Neural cell (in vitro differentiated cells): ENCODE measurements around the gene CCDC24. TPM values are rescaled to one million over a fixed set of nuclear protein-coding genes. Genes with fewer than 3 reads are reported as not detected.

Experiments used
- H2AFZ ChIP-seq: fragments of 200-600, 300-800 bp; sonication (generic), shearing (Covaris generic); 2 replicates; pipeline ENCODE4 v1.6.0; 2014; ENCODE audit warnings: low read depth, mild to moderate bottlenecking, antibody characterized with exemption, low read length, moderate library complexity
- H3F3A ChIP-seq: fragments of 200-600 bp; shearing (Covaris generic); 2 replicates; pipeline ENCODE4 v1.6.1; 2016; ENCODE audit warnings: mild to moderate bottlenecking, moderate library complexity, mixed read lengths, antibody characterized with exemption, low read length; ENCODE audit not compliant: insufficient read depth, poor library complexity, severe bottlenecking
- H3K27ac ChIP-seq: fragments of 200-600, 300-800 bp; sonication (generic), shearing (Covaris generic); 2 replicates; pipeline ENCODE4 v1.5.1; 2014; ENCODE audit warnings: mild to moderate bottlenecking, low read length, moderate library complexity
- H3K27me3 ChIP-seq: fragments of 300-800, 200-600 bp; sonication (generic), shearing (Covaris generic); 2 replicates; pipeline ENCODE4 v1.6.0; 2014; ENCODE audit warnings: mild to moderate bottlenecking, low read depth, low read length, moderate library complexity; ENCODE audit not compliant: insufficient read depth
- H3K36me3 ChIP-seq: fragments of 300-800, 200-600 bp; sonication (generic), shearing (Covaris generic); 2 replicates; pipeline ENCODE4 v1.5.1; 2014; ENCODE audit warnings: mild to moderate bottlenecking, antibody characterized with exemption, low read length, moderate library complexity; ENCODE audit not compliant: insufficient read depth
- H3K4me2 ChIP-seq: fragments of 300-800, 200-600 bp; sonication (generic), shearing (Covaris generic); 2 replicates; pipeline ENCODE4 v1.6.0; 2014; ENCODE audit warnings: mild to moderate bottlenecking, low read length
- H3K4me3 ChIP-seq: fragments of 300-800, 200-600 bp; sonication (generic), shearing (Covaris generic); 2 replicates; pipeline ENCODE4 v1.5.1; 2014; ENCODE audit warnings: mild to moderate bottlenecking, low read length, moderate library complexity
- H3K79me2 ChIP-seq: fragments of 200-600 bp; shearing (Covaris generic); replicated peaks from 2 replicates; pipeline ENCODE4 v1.6.0; 2014; ENCODE audit warnings: mild to moderate bottlenecking, low read length, moderate library complexity; ENCODE audit not compliant: insufficient read depth
- H3K9ac ChIP-seq: fragments of 300-800, 200-600 bp; sonication (generic), shearing (Covaris generic); 2 replicates; pipeline ENCODE4 v1.6.1; 2016; ENCODE audit warnings: mild to moderate bottlenecking, low read length, mixed read lengths
- H3K9me2 ChIP-seq: fragments of 200-600 bp; shearing (Covaris generic); 2 replicates; pipeline ENCODE4 v1.6.1; 2016; ENCODE audit warnings: mild to moderate bottlenecking, low read length, mixed read lengths; ENCODE audit not compliant: insufficient read depth
- H3K9me3 ChIP-seq: fragments of 200-600, 300-800 bp; sonication (generic), shearing (Covaris generic); 2 replicates; pipeline ENCODE4 v1.6.1; 2016; ENCODE audit warnings: mild to moderate bottlenecking, mixed run types, low read length, moderate library complexity, mixed read lengths
- H4K20me1 ChIP-seq: fragments of 200-600 bp; shearing (Covaris generic); 2 replicates; pipeline ENCODE4 v1.6.1; 2016; ENCODE audit warnings: mild to moderate bottlenecking, mixed run types; ENCODE audit not compliant: insufficient read depth
- EP300 ChIP-seq: fragments of 450-650 bp; conservative IDR thresholded peaks from 2 replicates; pipeline ENCODE4 v1.6.1; 2014; ENCODE audit warnings: antibody characterized with exemption, mild to moderate bottlenecking, moderate library complexity; ENCODE audit not compliant: poor library complexity, severe bottlenecking
- EZH2 ChIP-seq: fragments of 200-600, 300-800 bp; shearing (Covaris generic), sonication (generic); IDR thresholded peaks from 2 replicates; pipeline ENCODE4 v1.6.1; 2014; ENCODE audit warnings: antibody characterized with exemption, low read length, borderline replicate concordance, mild to moderate bottlenecking; ENCODE audit not compliant: insufficient read depth, poor library complexity, severe bottlenecking
- MXI1 ChIP-seq: fragments of 450-650 bp; conservative IDR thresholded peaks from 2 replicates; pipeline ENCODE4 v1.6.1; 2014; ENCODE audit warnings: antibody characterized with exemption, mild to moderate bottlenecking; ENCODE audit not compliant: poor library complexity, severe bottlenecking
- POLR2AphosphoS5 ChIP-seq: IDR thresholded peaks from 2 replicates; pipeline ENCODE4 v1.6.1; 2012
- RAD21 ChIP-seq: fragments of 450-650 bp; conservative IDR thresholded peaks from 2 replicates; pipeline ENCODE4 v1.6.1; 2014; ENCODE audit warnings: antibody characterized with exemption, mild to moderate bottlenecking, moderate library complexity
- SMC3 ChIP-seq: fragments of 450-650 bp; conservative IDR thresholded peaks from 2 replicates; pipeline ENCODE4 v1.6.1; 2014; ENCODE audit warnings: antibody characterized with exemption, mild to moderate bottlenecking, moderate library complexity; ENCODE audit not compliant: poor library complexity
- TAF1 ChIP-seq: IDR thresholded peaks from 2 replicates; pipeline ENCODE4 v1.6.1; 2012; ENCODE audit warnings: low read depth
- polyA plus RNA-seq: library from polyadenylated mRNA; depleted of rRNA; stranded (reverse); fragments of >200 nt; gene quantifications from 2 replicates; pipeline ENCODE4 v1.2.3, GENCODE V29; 2014
- TF ChIP-seq, protein P1 (sequence below): IDR thresholded peaks from 2 replicates; pipeline ENCODE4 v1.6.1; 2012; ENCODE audit warnings: borderline replicate concordance
- TF ChIP-seq, protein P2 (sequence below): fragments of 450-650 bp; IDR thresholded peaks from 2 replicates; pipeline ENCODE4 v1.5.1; 2014; ENCODE audit warnings: antibody characterized with exemption, mild to moderate bottlenecking, moderate library complexity; ENCODE audit not compliant: poor library complexity, severe bottlenecking

The CCDC24 gene
- polyA plus RNA-seq, 1 donor from 2014 or later, result 16.5 TPM

- H3K4me2 ChIP-seq, result no peak overlapping the region
- TF ChIP-seq TAF1, result no peak
- no peak for TF ChIP-seq MXI1
- no peak for TF ChIP-seq POLR2AphosphoS5
- TF ChIP-seq, protein P1, sequence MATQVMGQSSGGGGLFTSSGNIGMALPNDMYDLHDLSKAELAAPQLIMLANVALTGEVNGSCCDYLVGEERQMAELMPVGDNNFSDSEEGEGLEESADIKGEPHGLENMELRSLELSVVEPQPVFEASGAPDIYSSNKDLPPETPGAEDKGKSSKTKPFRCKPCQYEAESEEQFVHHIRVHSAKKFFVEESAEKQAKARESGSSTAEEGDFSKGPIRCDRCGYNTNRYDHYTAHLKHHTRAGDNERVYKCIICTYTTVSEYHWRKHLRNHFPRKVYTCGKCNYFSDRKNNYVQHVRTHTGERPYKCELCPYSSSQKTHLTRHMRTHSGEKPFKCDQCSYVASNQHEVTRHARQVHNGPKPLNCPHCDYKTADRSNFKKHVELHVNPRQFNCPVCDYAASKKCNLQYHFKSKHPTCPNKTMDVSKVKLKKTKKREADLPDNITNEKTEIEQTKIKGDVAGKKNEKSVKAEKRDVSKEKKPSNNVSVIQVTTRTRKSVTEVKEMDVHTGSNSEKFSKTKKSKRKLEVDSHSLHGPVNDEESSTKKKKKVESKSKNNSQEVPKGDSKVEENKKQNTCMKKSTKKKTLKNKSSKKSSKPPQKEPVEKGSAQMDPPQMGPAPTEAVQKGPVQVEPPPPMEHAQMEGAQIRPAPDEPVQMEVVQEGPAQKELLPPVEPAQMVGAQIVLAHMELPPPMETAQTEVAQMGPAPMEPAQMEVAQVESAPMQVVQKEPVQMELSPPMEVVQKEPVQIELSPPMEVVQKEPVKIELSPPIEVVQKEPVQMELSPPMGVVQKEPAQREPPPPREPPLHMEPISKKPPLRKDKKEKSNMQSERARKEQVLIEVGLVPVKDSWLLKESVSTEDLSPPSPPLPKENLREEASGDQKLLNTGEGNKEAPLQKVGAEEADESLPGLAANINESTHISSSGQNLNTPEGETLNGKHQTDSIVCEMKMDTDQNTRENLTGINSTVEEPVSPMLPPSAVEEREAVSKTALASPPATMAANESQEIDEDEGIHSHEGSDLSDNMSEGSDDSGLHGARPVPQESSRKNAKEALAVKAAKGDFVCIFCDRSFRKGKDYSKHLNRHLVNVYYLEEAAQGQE, result no peak
- TF ChIP-seq, protein P2, sequence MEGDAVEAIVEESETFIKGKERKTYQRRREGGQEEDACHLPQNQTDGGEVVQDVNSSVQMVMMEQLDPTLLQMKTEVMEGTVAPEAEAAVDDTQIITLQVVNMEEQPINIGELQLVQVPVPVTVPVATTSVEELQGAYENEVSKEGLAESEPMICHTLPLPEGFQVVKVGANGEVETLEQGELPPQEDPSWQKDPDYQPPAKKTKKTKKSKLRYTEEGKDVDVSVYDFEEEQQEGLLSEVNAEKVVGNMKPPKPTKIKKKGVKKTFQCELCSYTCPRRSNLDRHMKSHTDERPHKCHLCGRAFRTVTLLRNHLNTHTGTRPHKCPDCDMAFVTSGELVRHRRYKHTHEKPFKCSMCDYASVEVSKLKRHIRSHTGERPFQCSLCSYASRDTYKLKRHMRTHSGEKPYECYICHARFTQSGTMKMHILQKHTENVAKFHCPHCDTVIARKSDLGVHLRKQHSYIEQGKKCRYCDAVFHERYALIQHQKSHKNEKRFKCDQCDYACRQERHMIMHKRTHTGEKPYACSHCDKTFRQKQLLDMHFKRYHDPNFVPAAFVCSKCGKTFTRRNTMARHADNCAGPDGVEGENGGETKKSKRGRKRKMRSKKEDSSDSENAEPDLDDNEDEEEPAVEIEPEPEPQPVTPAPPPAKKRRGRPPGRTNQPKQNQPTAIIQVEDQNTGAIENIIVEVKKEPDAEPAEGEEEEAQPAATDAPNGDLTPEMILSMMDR, result no peak
- TF ChIP-seq EZH2, result no peak
- TF ChIP-seq SMC3, result no peak
- TF ChIP-seq RAD21, result no peak
- TF ChIP-seq EP300, result no peak
- no peak overlapping the region for H2AFZ ChIP-seq
- no peak overlapping the region for H3K9ac ChIP-seq
- H3K36me3 ChIP-seq, result no peaks in the 10 kb centered on the region
- no peaks in the 10 kb centered on the region for H3K9me3 ChIP-seq
- no peaks in the 10 kb centered on the region for H4K20me1 ChIP-seq
- no peaks in the 10 kb centered on the region for H3K27me3 ChIP-seq
- no peaks in the 10 kb centered on the region for H3K79me2 ChIP-seq
- no peak overlapping the region for H3K4me3 ChIP-seq
- H3K27ac ChIP-seq, result no peak overlapping the region
- no peaks in the 10 kb centered on the region for H3K9me2 ChIP-seq
- H3F3A ChIP-seq, result no peaks in the 10 kb centered on the region
Measured at GRCh38 chr1:44008259-44008658, 16.9 kb downstream of the CCDC24 start.

DNA sequence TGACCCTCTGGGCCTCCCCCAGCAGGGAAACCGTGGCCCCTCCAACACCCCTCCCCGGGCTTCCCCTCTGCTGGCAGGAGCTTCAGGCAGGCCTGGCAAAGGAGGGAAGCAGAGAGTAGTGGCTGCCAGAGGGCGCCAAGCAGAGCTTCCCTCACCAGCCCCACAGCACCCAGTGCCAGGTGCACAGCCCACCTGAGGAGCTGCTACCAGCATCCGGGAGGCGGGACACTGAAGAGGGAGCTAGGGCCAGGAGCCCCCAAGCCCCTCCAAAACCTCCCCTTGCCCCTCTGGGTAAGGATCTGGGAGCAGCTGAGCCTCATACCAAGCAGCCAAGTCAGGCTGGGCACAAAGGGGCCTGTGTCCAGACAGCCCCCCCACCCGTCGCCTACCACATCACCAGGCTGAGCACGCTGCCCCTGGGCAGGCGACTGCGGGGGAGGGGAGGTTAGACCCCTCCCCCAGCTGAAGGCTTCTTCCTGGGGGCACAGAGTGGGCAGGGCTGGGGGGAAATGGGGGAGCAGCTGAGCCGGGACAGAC, 19.6 kb downstream of the CCDC24 start:
- no peaks in the 10 kb centered on the region for H3K27me3 ChIP-seq
- no peak overlapping the region for H3K27ac ChIP-seq
- no peaks in the 10 kb centered on the region for H3F3A ChIP-seq
- no peak overlapping the region for H3K4me3 ChIP-seq
- no peak overlapping the region for H3K9ac ChIP-seq
- no peaks in the 10 kb centered on the region for H3K79me2 ChIP-seq
- H3K9me2 ChIP-seq, result no peaks in the 10 kb centered on the region
- no peaks in the 10 kb centered on the region for H3K36me3 ChIP-seq
- no peak for TF ChIP-seq TAF1
- no peak overlapping the region for H3K4me2 ChIP-seq
- H3K9me3 ChIP-seq, result no peaks in the 10 kb centered on the region
- no peaks in the 10 kb centered on the region for H4K20me1 ChIP-seq
- H2AFZ ChIP-seq, result no peak overlapping the region

- Histone ChIP-seq H3K36me3 (no peaks in the 10 kb centered on the region), H3F3A (no peaks in the 10 kb centered on the region), H3K27ac (no peak overlapping the region), H3K27me3 (no peaks in the 10 kb centered on the region), H3K9me2 (no peaks in the 10 kb centered on the region), H3K79me2 (no peaks in the 10 kb centered on the region), H4K20me1 (no peaks in the 10 kb centered on the region), H3K4me2 (no peak overlapping the region), H3K4me3 (no peak overlapping the region), H2AFZ (no peak overlapping the region), H3K9ac (no peak overlapping the region), H3K9me3 (no peaks in the 10 kb centered on the region)
- TF ChIP-seq, protein P1, result no peak
- TF ChIP-seq, protein P2, result no peak
- TF ChIP-seq EP300, result no peak
- TF ChIP-seq SMC3, result no peak
- no peak for TF ChIP-seq EZH2
- TF ChIP-seq TAF1, result no peak
- no peak for TF ChIP-seq POLR2AphosphoS5
- TF ChIP-seq RAD21, result no peak
- TF ChIP-seq MXI1, result no peak
Measured at GRCh38 chr1:44012404-44012803, 21.0 kb downstream of the CCDC24 start.
